Smooth muscle cell (in vitro differentiated cells): ENCODE measurements around the gene CMIP. TPM values are rescaled to one million over a fixed set of nuclear protein-coding genes. Genes with fewer than 3 reads are reported as not detected.

Experiments used
- DNase-seq: peaks from one replicate; lab custom pipeline; 2025; ENCODE audit not compliant: unreplicated experiment; lab: John Stamatoyannopoulos, UW
- H2AFZ ChIP-seq: fragments of 200-600 bp; sonication (generic); 2 replicates; pipeline ENCODE4 v1.6.0; 2016; ENCODE audit warnings: antibody characterized with exemption, low read depth, mild to moderate bottlenecking
- H3F3A ChIP-seq: fragments of 200-600 bp; sonication (generic); 2 replicates; pipeline ENCODE4 v1.6.0; 2017; ENCODE audit warnings: antibody characterized with exemption, low read depth
- H3K27ac ChIP-seq: fragments of 200-600 bp; sonication (generic); 2 replicates; pipeline ENCODE4 v1.5.1; 2016; ENCODE audit warnings: low read depth, mild to moderate bottlenecking
- H3K27me3 ChIP-seq: fragments of 200-600 bp; sonication (generic); 2 replicates; pipeline ENCODE4 v1.6.1; 2016; ENCODE audit warnings: low read depth, mild to moderate bottlenecking
- H3K36me3 ChIP-seq: fragments of 200-600 bp; sonication (generic); 2 replicates; pipeline ENCODE4 v1.5.1; 2016; ENCODE audit warnings: low read depth
- H3K4me1 ChIP-seq: fragments of 200-600 bp; sonication (generic); 2 replicates; pipeline ENCODE4 v1.5.1; 2016; ENCODE audit warnings: low read depth
- H3K4me2 ChIP-seq: fragments of 200-600 bp; sonication (generic); 2 replicates; pipeline ENCODE4 v1.6.0; 2016; ENCODE audit warnings: mild to moderate bottlenecking
- H3K4me3 ChIP-seq: fragments of 200-600 bp; sonication (generic); 2 replicates; pipeline ENCODE4 v1.5.1; 2016; ENCODE audit warnings: mild to moderate bottlenecking
- H3K79me2 ChIP-seq: fragments of 200-600 bp; sonication (generic); 2 replicates; pipeline ENCODE4 v1.6.0; 2016; ENCODE audit warnings: low read depth, mild to moderate bottlenecking
- H3K9ac ChIP-seq: fragments of 200-600 bp; sonication (generic); 2 replicates; pipeline ENCODE4 v1.6.0; 2016; ENCODE audit warnings: low read depth
- H3K9me3 ChIP-seq: fragments of 200-600 bp; sonication (generic); replicated peaks from 2 replicates; pipeline ENCODE4 v1.5.1; 2016; ENCODE audit warnings: low read depth
- H4K20me1 ChIP-seq: fragments of 200-600 bp; sonication (generic); 2 replicates; pipeline ENCODE4 v1.6.0; 2016; ENCODE audit warnings: low read depth
- WGBS: methylation state at CpG from one replicate; pipeline ENCODE4 v1.1.7; 2016; ENCODE audit warnings: low lambda C conversion rate; 5-methylcytosine and 5-hydroxymethylcytosine counted together
- polyA plus RNA-seq: library from polyadenylated mRNA; unstranded; fragments of >200 nt; fragmentation: Nextera tagmentation; extraction: Ambion mirVana; gene quantifications from 2 replicates; pipeline ENCODE4 v1.2.1, GENCODE V29; 2016
- total RNA-seq: library from RNA; depleted of rRNA; stranded (reverse); fragments of >200 nt; gene quantifications from 2 replicates; pipeline ENCODE4 v1.2.3, GENCODE V29; 2014
- TF ChIP-seq, protein P1 (sequence below): fragments of 200-600 bp; sonication (generic); IDR thresholded peaks from 2 replicates; pipeline ENCODE4 v1.5.1; 2017; ENCODE audit warnings: borderline replicate concordance, mild to moderate bottlenecking, antibody characterized with exemption; ENCODE audit not compliant: insufficient read depth, poor library complexity, severe bottlenecking

Gene CMIP
- total and polyA plus RNA-seq, 2 experiments from 2014 or later, result 2.5 to 44.5 TPM

DNA sequence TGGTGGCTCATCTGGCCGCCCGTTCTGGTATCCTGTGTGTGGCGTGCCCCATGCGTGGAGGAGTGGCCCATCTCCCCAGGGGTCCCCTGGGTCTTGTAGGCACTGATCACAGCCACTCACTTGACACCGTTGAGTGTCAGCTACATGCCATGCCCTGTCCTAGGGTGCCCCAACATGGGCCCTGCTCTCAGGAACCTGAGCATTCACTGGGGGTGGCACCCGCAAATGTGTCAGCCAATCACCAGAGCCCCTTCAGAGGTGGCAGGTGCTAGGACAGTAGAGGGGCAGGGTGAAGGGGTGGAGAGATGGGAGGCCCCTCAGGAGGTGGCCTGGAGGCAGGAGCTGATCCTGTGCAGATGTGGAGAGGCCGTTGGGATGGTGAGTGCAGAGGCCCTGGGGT lies 27.8 kb downstream of the CMIP start:
- H3K9ac ChIP-seq, result no peak overlapping the region
- no peak overlapping the region for H3K4me3 ChIP-seq
- DNase-seq, result no peak
- H3K36me3 ChIP-seq, result no peaks in the 10 kb centered on the region
- no peak overlapping the region for H3K27ac ChIP-seq
- no peak overlapping the region for H3K4me2 ChIP-seq
- no peaks in the 10 kb centered on the region for H3K27me3 ChIP-seq
- TF ChIP-seq, protein P1, sequence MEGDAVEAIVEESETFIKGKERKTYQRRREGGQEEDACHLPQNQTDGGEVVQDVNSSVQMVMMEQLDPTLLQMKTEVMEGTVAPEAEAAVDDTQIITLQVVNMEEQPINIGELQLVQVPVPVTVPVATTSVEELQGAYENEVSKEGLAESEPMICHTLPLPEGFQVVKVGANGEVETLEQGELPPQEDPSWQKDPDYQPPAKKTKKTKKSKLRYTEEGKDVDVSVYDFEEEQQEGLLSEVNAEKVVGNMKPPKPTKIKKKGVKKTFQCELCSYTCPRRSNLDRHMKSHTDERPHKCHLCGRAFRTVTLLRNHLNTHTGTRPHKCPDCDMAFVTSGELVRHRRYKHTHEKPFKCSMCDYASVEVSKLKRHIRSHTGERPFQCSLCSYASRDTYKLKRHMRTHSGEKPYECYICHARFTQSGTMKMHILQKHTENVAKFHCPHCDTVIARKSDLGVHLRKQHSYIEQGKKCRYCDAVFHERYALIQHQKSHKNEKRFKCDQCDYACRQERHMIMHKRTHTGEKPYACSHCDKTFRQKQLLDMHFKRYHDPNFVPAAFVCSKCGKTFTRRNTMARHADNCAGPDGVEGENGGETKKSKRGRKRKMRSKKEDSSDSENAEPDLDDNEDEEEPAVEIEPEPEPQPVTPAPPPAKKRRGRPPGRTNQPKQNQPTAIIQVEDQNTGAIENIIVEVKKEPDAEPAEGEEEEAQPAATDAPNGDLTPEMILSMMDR, result no peak
- H3K4me1 ChIP-seq, result no peaks in the 10 kb centered on the region
- no peak overlapping the region for H2AFZ ChIP-seq
- WGBS, result 93% methylated on average over 7 of the region's 7 CpGs
- H3K79me2 ChIP-seq, result peaks cover 86% of the 10 kb centered on the region
- H3K9me3 ChIP-seq, result no peaks in the 10 kb centered on the region
- no peaks in the 10 kb centered on the region for H3F3A ChIP-seq
- peaks cover 98% of the 10 kb centered on the region for H4K20me1 ChIP-seq

DNA sequence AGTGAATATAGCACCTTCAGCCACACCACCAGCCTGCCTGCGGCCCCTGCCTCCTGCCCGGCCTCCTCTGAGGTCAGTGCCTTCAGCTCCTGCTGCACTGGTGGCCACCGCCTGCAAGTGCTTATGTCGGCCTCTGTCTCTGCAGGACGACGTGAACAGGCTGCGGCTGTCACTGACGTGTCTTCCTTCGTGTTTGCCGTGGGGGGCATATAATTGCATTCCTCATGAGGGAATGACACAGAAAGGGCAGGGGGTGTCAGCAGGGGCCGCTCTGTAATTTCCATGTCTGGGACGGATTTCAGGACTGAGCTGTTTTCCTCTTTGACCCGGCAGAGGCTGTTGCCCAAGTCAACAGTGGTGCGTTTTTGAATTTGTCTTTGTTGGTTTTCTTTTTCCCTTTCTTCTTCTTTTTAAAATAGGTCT lies 28.5 kb downstream of the CMIP start:
- Histone ChIP-seq H4K20me1 (peaks cover 98% of the 10 kb centered on the region), H3K9ac (no peak overlapping the region), H3K4me2 (no peak overlapping the region), H3K4me1 (no peaks in the 10 kb centered on the region), H3K27me3 (no peaks in the 10 kb centered on the region), H3K9me3 (no peaks in the 10 kb centered on the region), H3K27ac (no peak overlapping the region), H3K79me2 (peaks cover 86% of the 10 kb centered on the region), H2AFZ (no peak overlapping the region), H3F3A (no peaks in the 10 kb centered on the region), H3K36me3 (no peaks in the 10 kb centered on the region), H3K4me3 (no peak overlapping the region)
- DNase-seq, result no peak
- WGBS, result 86% methylated on average over 14 of the region's 14 CpGs
- TF ChIP-seq, protein P1, result no peak

DNA sequence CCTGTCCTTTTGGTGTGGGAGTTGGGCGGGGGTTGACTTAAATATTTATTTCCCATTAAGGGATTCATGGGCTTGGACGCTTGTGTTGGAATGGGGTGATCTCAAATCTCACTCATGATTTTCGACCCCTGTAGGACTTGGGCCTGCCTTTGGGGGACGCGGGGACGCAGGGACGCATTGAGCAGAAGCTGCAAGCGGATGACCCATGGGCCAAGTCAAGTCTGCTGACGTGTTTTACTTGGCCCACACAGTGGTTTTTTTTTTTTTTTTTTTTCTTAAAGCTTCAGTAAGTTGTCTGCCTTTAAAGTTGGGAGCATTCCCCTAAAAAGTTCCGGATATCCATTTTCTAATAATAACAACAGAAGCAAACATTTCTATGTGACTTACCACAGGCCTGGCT lies 28.9 kb downstream of the CMIP start:
- TF ChIP-seq, protein P1, result no peak
- H4K20me1 ChIP-seq, result peaks cover 98% of the 10 kb centered on the region
- no peak overlapping the region for H3K4me2 ChIP-seq
- H3K4me3 ChIP-seq, result no peak overlapping the region
- no peaks in the 10 kb centered on the region for H3K9me3 ChIP-seq
- peaks cover 86% of the 10 kb centered on the region for H3K79me2 ChIP-seq
- H3K9ac ChIP-seq, result no peak overlapping the region
- H3F3A ChIP-seq, result no peaks in the 10 kb centered on the region
- H3K4me1 ChIP-seq, result no peaks in the 10 kb centered on the region
- no peaks in the 10 kb centered on the region for H3K27me3 ChIP-seq
- DNase-seq, result no peak
- WGBS, result 85% methylated on average over 10 of the region's 10 CpGs
- no peak overlapping the region for H3K27ac ChIP-seq
- no peaks in the 10 kb centered on the region for H3K36me3 ChIP-seq
- H2AFZ ChIP-seq, result no peak overlapping the region

DNA sequence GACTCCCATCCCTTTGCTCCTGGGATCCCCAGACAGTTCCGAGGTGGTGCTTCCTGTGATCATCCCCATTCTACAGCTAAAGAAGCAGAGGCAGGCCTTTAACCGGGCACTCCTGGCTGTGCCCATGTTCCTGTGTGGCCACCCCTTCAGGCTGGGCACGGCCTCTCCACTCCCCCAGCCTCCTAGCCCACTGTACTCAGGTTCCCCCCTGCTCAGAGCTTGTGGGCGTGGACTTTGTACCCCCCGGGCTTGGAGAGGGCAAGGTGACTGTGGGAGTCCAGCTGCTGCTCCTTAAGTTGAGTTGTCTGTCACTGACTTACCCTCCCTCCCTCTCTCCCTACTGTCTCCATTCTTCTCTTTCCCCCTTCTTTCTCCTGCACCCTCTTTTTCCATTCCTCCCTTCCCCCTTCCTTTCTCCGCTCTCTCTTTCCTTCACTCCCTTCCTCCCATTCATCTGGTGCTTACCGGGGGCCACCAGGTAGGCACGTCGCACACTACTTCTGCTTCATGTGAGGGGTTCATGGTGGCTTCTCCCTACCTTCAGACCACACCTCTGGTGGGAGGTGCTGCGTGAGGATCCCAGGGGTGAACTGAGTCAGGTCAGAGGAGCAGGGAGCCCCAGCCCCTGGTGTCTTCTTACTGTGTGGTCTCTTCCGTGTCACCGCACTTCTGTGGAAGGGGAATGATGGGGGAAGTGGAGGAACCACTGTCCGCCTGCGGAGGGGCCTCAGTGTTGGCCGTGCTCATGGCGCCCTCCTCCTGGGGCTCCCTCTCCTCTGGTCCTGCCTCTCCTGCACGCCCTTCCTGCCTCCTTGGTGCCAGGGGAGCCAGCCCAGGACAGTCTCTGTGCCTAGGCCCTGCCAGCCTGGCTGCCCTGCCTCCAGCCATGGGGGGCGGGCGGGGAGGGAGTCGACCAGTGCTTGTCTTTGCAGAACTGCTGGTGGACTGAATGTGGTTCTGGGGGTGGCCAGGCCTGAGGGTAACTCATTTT lies 29.7 kb downstream of the CMIP start:
- TF ChIP-seq, protein P1, result no peak
- H3K79me2 ChIP-seq, result peaks cover 86% of the 10 kb centered on the region
- H3K27ac ChIP-seq, result no peak overlapping the region
- no peaks in the 10 kb centered on the region for H3K9me3 ChIP-seq
- no peaks in the 10 kb centered on the region for H3K4me1 ChIP-seq
- WGBS, result 96% methylated on average over 20 of the region's 20 CpGs
- no peaks in the 10 kb centered on the region for H3K36me3 ChIP-seq
- H4K20me1 ChIP-seq, result peaks cover 98% of the 10 kb centered on the region
- H3K9ac ChIP-seq, result no peak overlapping the region
- no peak overlapping the region for H3K4me2 ChIP-seq
- no peaks in the 10 kb centered on the region for H3K27me3 ChIP-seq
- DNase-seq, result no peak
- H3F3A ChIP-seq, result no peaks in the 10 kb centered on the region
- H3K4me3 ChIP-seq, result no peak overlapping the region
- H2AFZ ChIP-seq, result no peak overlapping the region
